KG1 (cell line): ENCODE data around the gene CADM2.

Experiments
- DNase-seq: peaks from one replicate; lab custom pipeline; 2025; lab: John Stamatoyannopoulos, UW

Gene CADM2

GRCh38 chr3:85321892-85322291 lies 363.1 kb downstream of the CADM2 start:
- no peak for DNase-seq

- DNase-seq: no peak
These were observed 371.3 kb downstream of the CADM2 start for GRCh38 chr3:85330071-85330470.

- DNase-seq: no peak
These were observed 379.1 kb downstream of the CADM2 start for GRCh38 chr3:85337895-85338294.

- no peak for DNase-seq
These were observed 384.1 kb downstream of the CADM2 start for GRCh38 chr3:85342915-85343314.

- DNase-seq: no peak
These were observed 396.8 kb downstream of the CADM2 start for GRCh38 chr3:85355572-85355971.

- DNase-seq: no peak
These were observed 402.1 kb downstream of the CADM2 start for GRCh38 chr3:85360742-85361387.

- no peak for DNase-seq
These were observed 405.6 kb downstream of the CADM2 start for GRCh38 chr3:85364296-85364909.

GRCh38 chr3:85370341-85370740 lies 411.6 kb downstream of the CADM2 start:
- no peak for DNase-seq

GRCh38 chr3:85376131-85376530 lies 417.3 kb downstream of the CADM2 start:
- no peak for DNase-seq

- DNase-seq: no peak
These were observed 418.3 kb downstream of the CADM2 start for GRCh38 chr3:85377115-85377514.

- DNase-seq: no peak
These were observed 425.6 kb downstream of the CADM2 start for GRCh38 chr3:85384372-85384771.

- no peak for DNase-seq
These were observed 429.2 kb downstream of the CADM2 start for GRCh38 chr3:85387913-85388505.

GRCh38 chr3:85394424-85394823 lies 435.6 kb downstream of the CADM2 start:
- no peak for DNase-seq

GRCh38 chr3:85397434-85397833 lies 438.6 kb downstream of the CADM2 start:
- DNase-seq: no peak

GRCh38 chr3:85426121-85426520 lies 467.3 kb downstream of the CADM2 start:
- no peak for DNase-seq

- DNase-seq: no peak
These were observed 468.7 kb downstream of the CADM2 start for GRCh38 chr3:85427467-85427866.

GRCh38 chr3:85432081-85432480 lies 473.3 kb downstream of the CADM2 start:
- DNase-seq: no peak

- no peak for DNase-seq
These were observed 474.5 kb downstream of the CADM2 start for GRCh38 chr3:85433319-85433718.

GRCh38 chr3:85455561-85456200 lies 496.9 kb downstream of the CADM2 start:
- no peak for DNase-seq

- DNase-seq: no peak
These were observed 515.5 kb downstream of the CADM2 start for GRCh38 chr3:85474241-85474640.

- no peak for DNase-seq
These were observed 516.6 kb downstream of the CADM2 start for GRCh38 chr3:85475346-85475745.

- DNase-seq: no peak
These were observed 518.2 kb downstream of the CADM2 start for GRCh38 chr3:85476891-85477495.
